HEK293 (cell line): ENCODE data around the gene IGIP.
A peak's percentile ranks its signal among the peaks of the same experiment; 100 is the strongest.

ENCODE experiments used
- CTCF ChIA-PET: fragments of 350-600 bp; formaldehyde crosslinking; extraction: SDS; loops from one replicate; lab custom pipeline; 2021; ENCODE audit warnings: antibody characterized with exemption; lab: Yijun Ruan, JAX
- POLR2A ChIA-PET: fragments of 300-600 bp; formaldehyde crosslinking; extraction: SDS; loops from one replicate; lab custom pipeline; 2020; ENCODE audit warnings: antibody characterized with exemption, inconsistent platforms; lab: Yijun Ruan, JAX
- H3K27ac ChIP-seq: fragments of 200-500 bp; sonication (Bioruptor generic); 2 replicates; pipeline ENCODE4 v1.5.1; 2014; ENCODE audit warnings: low read depth, low read length, control low read depth, inconsistent platforms; ENCODE audit errors: extremely low read depth
- H3K36me3 ChIP-seq, 2 experiments: fragments of 200-500 bp in 1 of 2; sonication (Bioruptor generic) in 1 of 2; 1 replicate in 1 of 2; 2 replicates in 1 of 2; pipeline ENCODE4 v1.5.1; 2014 to 2017; ENCODE audit warnings: inconsistent platforms in 2 of 2, low read length in 2 of 2; ENCODE audit not compliant: control insufficient read depth in 2 of 2, insufficient read depth in 1 of 2
- H3K4me1 ChIP-seq: fragments of 200-500 bp; sonication (Bioruptor generic); 2 replicates; pipeline ENCODE4 v1.5.1; 2014; ENCODE audit warnings: mild to moderate bottlenecking, low read length, inconsistent platforms; ENCODE audit not compliant: control insufficient read depth, insufficient read depth
- H3K4me3 ChIP-seq: 2 replicates; pipeline ENCODE4 v1.5.1; 2011; ENCODE audit warnings: low read depth, mild to moderate bottlenecking, control low read depth, low read length, moderate library complexity
- H3K9me3 ChIP-seq: fragments of 200-500 bp; sonication (Bioruptor generic); 2 replicates; pipeline ENCODE4 v1.5.1; 2014; ENCODE audit warnings: low read depth, low read length, inconsistent platforms; ENCODE audit not compliant: control insufficient read depth, insufficient read depth
- BCL11B ChIP-seq: fragments of 450-650 bp; formaldehyde crosslinking; IDR thresholded peaks from 2 replicates; pipeline ENCODE4 v1.5.1; 2016; ENCODE audit warnings: low read depth, missing biosample characterization, missing genetic modification characterization
- GLIS1 ChIP-seq: fragments of 450-650 bp; formaldehyde crosslinking; IDR thresholded peaks from 2 replicates; pipeline ENCODE4 v1.5.1; 2016; ENCODE audit warnings: missing biosample characterization, missing genetic modification characterization
- OSR2 ChIP-seq: fragments of 450-650 bp; formaldehyde crosslinking; IDR thresholded peaks from 2 replicates; pipeline ENCODE4 v1.5.1; 2016; ENCODE audit warnings: missing biosample characterization, missing genetic modification characterization
- PRDM1 ChIP-seq: fragments of 450-650 bp; formaldehyde crosslinking; IDR thresholded peaks from 2 replicates; pipeline ENCODE4; 2016; ENCODE audit warnings: missing biosample characterization, missing genetic modification characterization
- ZBTB10 ChIP-seq: fragments of 450-650 bp; formaldehyde crosslinking; IDR thresholded peaks from 2 replicates; pipeline ENCODE4 v1.5.1; 2016; ENCODE audit warnings: missing biosample characterization, missing genetic modification characterization
- ZBTB20 ChIP-seq: fragments of 450-650 bp; formaldehyde crosslinking; IDR thresholded peaks from 2 replicates; pipeline ENCODE4 v1.5.1; 2016; ENCODE audit warnings: missing biosample characterization, missing genetic modification characterization
- ZNF10 ChIP-seq: fragments of 450-650 bp; formaldehyde crosslinking; IDR thresholded peaks from 2 replicates; pipeline ENCODE4 v1.5.1; 2017; ENCODE audit warnings: missing biosample characterization, missing genetic modification characterization
- ZNF132 ChIP-seq: fragments of 450-650 bp; formaldehyde crosslinking; IDR thresholded peaks from 2 replicates; pipeline ENCODE4 v1.5.1; 2017; ENCODE audit warnings: missing biosample characterization, missing genetic modification characterization, borderline replicate concordance
- ZNF184 ChIP-seq: fragments of 450-650 bp; IDR thresholded peaks from 2 replicates; pipeline ENCODE4 v1.5.1; 2018; ENCODE audit warnings: missing biosample characterization, mild to moderate bottlenecking, missing genetic modification characterization
- ZNF214 ChIP-seq: fragments of 450-650 bp; formaldehyde crosslinking; IDR thresholded peaks from 2 replicates; pipeline ENCODE4 v1.5.1; 2017; ENCODE audit warnings: missing biosample characterization, mild to moderate bottlenecking, missing genetic modification characterization, borderline replicate concordance
- ZNF274 ChIP-seq, 2 experiments: fragments of 200-500 bp in 1 of 2; fragments of 450-650 bp in 1 of 2; sonication (Bioruptor generic) in 1 of 2; formaldehyde crosslinking in 1 of 2; IDR thresholded peaks; 2 replicates each; pipeline versions ENCODE4 v1.5.1 to v1.6.1; 2014 to 2016; ENCODE audit warnings: borderline replicate concordance in 1 of 2, inconsistent platforms in 1 of 2, low read length in 1 of 2, missing biosample characterization in 1 of 2, missing genetic modification characterization in 1 of 2
- ZNF335 ChIP-seq: fragments of 450-650 bp; formaldehyde crosslinking; conservative IDR thresholded peaks from 2 replicates; pipeline ENCODE4 v1.5.1; 2016; ENCODE audit warnings: missing biosample characterization, missing genetic modification characterization
- ZNF521 ChIP-seq: fragments of 450-650 bp; formaldehyde crosslinking; IDR thresholded peaks from 2 replicates; pipeline ENCODE4 v1.5.1; 2017; ENCODE audit warnings: missing biosample characterization, mild to moderate bottlenecking, missing genetic modification characterization
- ZNF555 ChIP-seq: fragments of 450-650 bp; formaldehyde crosslinking; conservative IDR thresholded peaks from 2 replicates; pipeline ENCODE4 v1.5.1; 2017; ENCODE audit warnings: missing biosample characterization, mild to moderate bottlenecking, missing genetic modification characterization, inconsistent platforms
- ZNF558 ChIP-seq: fragments of 450-650 bp; formaldehyde crosslinking; IDR thresholded peaks from 2 replicates; pipeline ENCODE4 v1.5.1; 2016; ENCODE audit warnings: missing biosample characterization, missing genetic modification characterization
- ZNF561 ChIP-seq: fragments of 450-650 bp; IDR thresholded peaks from 2 replicates; pipeline ENCODE4 v1.5.1; 2018; ENCODE audit warnings: missing biosample characterization, missing genetic modification characterization, borderline replicate concordance
- ZNF629 ChIP-seq: fragments of 450-650 bp; formaldehyde crosslinking; IDR thresholded peaks from 2 replicates; pipeline ENCODE4 v1.5.1; 2017; ENCODE audit warnings: missing biosample characterization, missing genetic modification characterization
- ZNF645 ChIP-seq: fragments of 450-650 bp; formaldehyde crosslinking; IDR thresholded peaks from 2 replicates; pipeline ENCODE4; 2016; ENCODE audit warnings: missing biosample characterization, missing genetic modification characterization
- ZNF658 ChIP-seq: fragments of 450-650 bp; formaldehyde crosslinking; IDR thresholded peaks from 2 replicates; pipeline ENCODE4; 2016; ENCODE audit warnings: missing biosample characterization, missing genetic modification characterization
- ZNF660 ChIP-seq: fragments of 450-650 bp; IDR thresholded peaks from 2 replicates; pipeline ENCODE4 v1.5.1; 2018; ENCODE audit warnings: missing biosample characterization, mild to moderate bottlenecking, missing genetic modification characterization
- ZNF692 ChIP-seq: fragments of 450-650 bp; formaldehyde crosslinking; IDR thresholded peaks from 2 replicates; pipeline ENCODE4 v1.5.1; 2016; ENCODE audit warnings: missing biosample characterization, missing genetic modification characterization
- TF ChIP-seq, protein P1 (sequence below): fragments of 450-650 bp; formaldehyde crosslinking; IDR thresholded peaks from 2 replicates; pipeline ENCODE4 v1.5.1; 2017; ENCODE audit warnings: missing biosample characterization, missing genetic modification characterization
- TF ChIP-seq, protein P2 (sequence below): fragments of 450-650 bp; formaldehyde crosslinking; conservative IDR thresholded peaks from 2 replicates; pipeline ENCODE4 v1.5.1; 2016; ENCODE audit warnings: low read depth, missing biosample characterization, missing genetic modification characterization

The IGIP gene

GRCh38 chr5:140118302-140118936, 7.3 kb upstream of the IGIP start:
- CTCF ChIA-PET = interaction anchor here (1.0 to 8.1 kb wide), 8 partner anchors 8 to 149 kb away, joined by 3 to 68 read pairs (median 8); partner anchors contain the start of gene NRG2
- POLR2A ChIA-PET = interaction anchor here (0.6 to 3.9 kb wide), 5 partner anchors 10 to 713 kb away, joined by 3 to 20 read pairs (median 5); no protein-coding TSS in a partner anchor
- peaks cover 28% of the 10 kb centered on the region for H3K4me1 ChIP-seq
- no peak overlapping the region for H3K27ac ChIP-seq
- H3K36me3 ChIP-seq = peaks cover 0 to 5% of the 10 kb centered on the region in 2 experiments; a peak in 2 of 3 replicates
- H3K9me3 ChIP-seq = no peaks in the 10 kb centered on the region
- H3K4me3 ChIP-seq = no peak overlapping the region
- TF ChIP-seq ZNF521 (tag by site-specific recombination) = no peak
- TF ChIP-seq, protein P1, sequence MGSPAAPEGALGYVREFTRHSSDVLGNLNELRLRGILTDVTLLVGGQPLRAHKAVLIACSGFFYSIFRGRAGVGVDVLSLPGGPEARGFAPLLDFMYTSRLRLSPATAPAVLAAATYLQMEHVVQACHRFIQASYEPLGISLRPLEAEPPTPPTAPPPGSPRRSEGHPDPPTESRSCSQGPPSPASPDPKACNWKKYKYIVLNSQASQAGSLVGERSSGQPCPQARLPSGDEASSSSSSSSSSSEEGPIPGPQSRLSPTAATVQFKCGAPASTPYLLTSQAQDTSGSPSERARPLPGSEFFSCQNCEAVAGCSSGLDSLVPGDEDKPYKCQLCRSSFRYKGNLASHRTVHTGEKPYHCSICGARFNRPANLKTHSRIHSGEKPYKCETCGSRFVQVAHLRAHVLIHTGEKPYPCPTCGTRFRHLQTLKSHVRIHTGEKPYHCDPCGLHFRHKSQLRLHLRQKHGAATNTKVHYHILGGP (tag by site-specific recombination) = peak; percentile 84
- TF ChIP-seq BCL11B = no peak
- TF ChIP-seq GLIS1 = no peak; the same call in 1 of the 2 replicates
- no peak for TF ChIP-seq ZNF561 (tag by site-specific recombination)
- no peak for TF ChIP-seq ZNF10 (tag by site-specific recombination)
- no peak for TF ChIP-seq ZNF629 (tag by site-specific recombination)
- peak; percentile 16; the same call in 1 of the 2 replicates for TF ChIP-seq ZNF692 (tag by site-specific recombination)
- no peak for TF ChIP-seq ZNF184 (tag by site-specific recombination)
- TF ChIP-seq ZNF658 (tag by site-specific recombination) = no peak
- no peak for TF ChIP-seq ZNF555
- peak; percentile 77 for TF ChIP-seq PRDM1 (tag by site-specific recombination)
- peak; percentile 38; the same call in 1 of the 2 replicates for TF ChIP-seq ZNF335
- TF ChIP-seq ZNF214 = no peak
- peak; percentile 18; the same call in 1 of the 2 replicates for TF ChIP-seq ZBTB20
- no peak for TF ChIP-seq ZNF132 (tag by site-specific recombination)
- TF ChIP-seq ZBTB10 (tag by site-specific recombination) = no peak
- no peak for TF ChIP-seq ZNF645 (tag by site-specific recombination)
- TF ChIP-seq ZNF558 (tag by site-specific recombination) = no peak
- no peak for TF ChIP-seq ZNF274 (IDR thresholded peaks at IDR 0.05; ENCODE audit: low read length)
- TF ChIP-seq ZNF274 (tag by site-specific recombination; IDR thresholded peaks at IDR 0.05; ENCODE audit: borderline replicate concordance) = no peak
- TF ChIP-seq ZNF660 (tag by site-specific recombination) = peak; percentile 70; the same call in 1 of the 2 replicates
- TF ChIP-seq, protein P2, sequence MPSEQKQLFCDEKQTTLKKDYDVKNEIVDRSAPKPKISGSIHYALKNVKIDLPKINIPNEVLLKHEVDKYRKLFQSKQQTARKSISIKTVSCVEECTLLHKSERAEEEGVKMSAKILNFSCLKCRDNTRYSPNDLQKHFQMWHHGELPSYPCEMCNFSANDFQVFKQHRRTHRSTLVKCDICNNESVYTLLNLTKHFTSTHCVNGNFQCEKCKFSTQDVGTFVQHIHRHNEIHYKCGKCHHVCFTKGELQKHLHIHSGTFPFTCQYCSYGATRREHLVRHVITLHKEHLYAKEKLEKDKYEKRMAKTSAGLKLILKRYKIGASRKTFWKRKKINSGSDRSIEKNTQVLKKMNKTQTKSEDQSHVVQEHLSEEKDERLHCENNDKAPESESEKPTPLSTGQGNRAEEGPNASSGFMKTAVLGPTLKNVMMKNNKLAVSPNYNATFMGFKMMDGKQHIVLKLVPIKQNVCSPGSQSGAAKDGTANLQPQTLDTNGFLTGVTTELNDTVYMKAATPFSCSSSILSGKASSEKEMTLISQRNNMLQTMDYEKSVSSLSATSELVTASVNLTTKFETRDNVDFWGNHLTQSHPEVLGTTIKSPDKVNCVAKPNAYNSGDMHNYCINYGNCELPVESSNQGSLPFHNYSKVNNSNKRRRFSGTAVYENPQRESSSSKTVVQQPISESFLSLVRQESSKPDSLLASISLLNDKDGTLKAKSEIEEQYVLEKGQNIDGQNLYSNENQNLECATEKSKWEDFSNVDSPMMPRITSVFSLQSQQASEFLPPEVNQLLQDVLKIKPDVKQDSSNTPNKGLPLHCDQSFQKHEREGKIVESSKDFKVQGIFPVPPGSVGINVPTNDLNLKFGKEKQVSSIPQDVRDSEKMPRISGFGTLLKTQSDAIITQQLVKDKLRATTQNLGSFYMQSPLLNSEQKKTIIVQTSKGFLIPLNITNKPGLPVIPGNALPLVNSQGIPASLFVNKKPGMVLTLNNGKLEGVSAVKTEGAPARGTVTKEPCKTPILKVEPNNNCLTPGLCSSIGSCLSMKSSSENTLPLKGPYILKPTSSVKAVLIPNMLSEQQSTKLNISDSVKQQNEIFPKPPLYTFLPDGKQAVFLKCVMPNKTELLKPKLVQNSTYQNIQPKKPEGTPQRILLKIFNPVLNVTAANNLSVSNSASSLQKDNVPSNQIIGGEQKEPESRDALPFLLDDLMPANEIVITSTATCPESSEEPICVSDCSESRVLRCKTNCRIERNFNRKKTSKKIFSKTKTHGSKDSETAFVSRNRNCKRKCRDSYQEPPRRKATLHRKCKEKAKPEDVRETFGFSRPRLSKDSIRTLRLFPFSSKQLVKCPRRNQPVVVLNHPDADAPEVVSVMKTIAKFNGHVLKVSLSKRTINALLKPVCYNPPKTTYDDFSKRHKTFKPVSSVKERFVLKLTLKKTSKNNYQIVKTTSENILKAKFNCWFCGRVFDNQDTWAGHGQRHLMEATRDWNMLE (tag by site-specific recombination) = no peak
- no peak for TF ChIP-seq OSR2 (tag by site-specific recombination)
